ENCODE measurements around the gene XCL2. TPM values are rescaled to one million over a fixed set of nuclear protein-coding genes. Genes with fewer than 3 reads are reported as not detected.

XCL2 gene
- total RNA-seq, 1 experiment from 2014 or later: not detected

GRCh38 chr1:168504064-168504837 is 39.5 kb downstream of the XCL2 start:
- no peak for ATAC-seq
- ChIA-PET RAD21 (ENCODE audit: low non-redundant PET in 1 of 2, low total read pairs in 2 of 2, uncharacterized antibody in 2 of 2, unreplicated experiment in 2 of 2) (no interaction called here), CTCF (no interaction called here), POLR2A (no interaction called here)
- intact Hi-C loops (cut with micrococcal nuclease): no loop called here
- H3K4me2 ChIP-seq (ENCODE audit: low read length): no peak overlapping the region
- H3K27ac ChIP-seq (ENCODE audit: low read depth, low read length): no peak overlapping the region
- no peak for DNase-seq (ENCODE audit: low read depth, low spot score)
- H3K4me3 ChIP-seq (replicated peaks in 1 of 2; ENCODE audit: low read depth in 1 of 2, low read length in 2 of 2): no peak overlapping the region
- no peaks in the 10 kb centered on the region for H3K9me3 ChIP-seq (ENCODE audit: control insufficient read depth in 1 of 2, insufficient read depth in 1 of 2, low read depth in 1 of 2, low read length in 2 of 2)
- BruUV-seq (replicated peaks): no TSS peak
- H3K27me3 ChIP-seq (ENCODE audit: insufficient read depth, low read length): no peaks in the 10 kb centered on the region
- H2AFZ ChIP-seq (ENCODE audit: low read depth, low read length, poor library complexity, severe bottlenecking): no peak overlapping the region
- no peaks in the 10 kb centered on the region for H3K79me2 ChIP-seq (ENCODE audit: insufficient read depth, low read length)
- no peak for TF ChIP-seq EGR1 (IDR thresholded peaks at IDR 0.05; ENCODE audit: low read depth)
- TF ChIP-seq JUND (IDR thresholded peaks at IDR 0.05): no peak
- TF ChIP-seq ATF3 (IDR thresholded peaks at IDR 0.05): no peak
- TF ChIP-seq ZNF274 (IDR thresholded peaks at IDR 0.05; ENCODE audit: low read depth, low read length): no peak
- no peak for TF ChIP-seq CEBPB (IDR thresholded peaks at IDR 0.05; ENCODE audit: low read depth)
- TF ChIP-seq CTCF (IDR thresholded peaks at IDR 0.05 in 2 of 3, conservative IDR thresholded peaks at IDR 0.05 in 1 of 3; ENCODE audit: borderline replicate concordance in 1 of 3, insufficient read depth in 1 of 3, low read depth in 2 of 3, low read length in 2 of 3): no peak
- no peak for TF ChIP-seq MAX (IDR thresholded peaks at IDR 0.05)
- no peak for TF ChIP-seq CBX3 (IDR thresholded peaks at IDR 0.05; ENCODE audit: low read depth)
- no peak for TF ChIP-seq ELF1 (IDR thresholded peaks at IDR 0.05; ENCODE audit: borderline replicate concordance, low read depth)
- TF ChIP-seq YY1 (IDR thresholded peaks at IDR 0.05; ENCODE audit: extremely low read depth, insufficient replicate concordance, low read depth, low read length): no peak
- TF ChIP-seq POLR2A (IDR thresholded peaks at IDR 0.05; ENCODE audit: borderline replicate concordance, extremely low read depth, insufficient read depth, insufficient read length): no peak
- TF ChIP-seq TCF7L2 (IDR thresholded peaks at IDR 0.05; ENCODE audit: borderline replicate concordance, extremely low read depth, insufficient read depth, insufficient read length): no peak
- TF ChIP-seq REST (IDR thresholded peaks at IDR 0.05; ENCODE audit: low read depth): no peak
- TF ChIP-seq ZFX (IDR thresholded peaks at IDR 0.05): no peak
- H3K9ac ChIP-seq (ENCODE audit: low read length): no peak overlapping the region
- no peaks in the 10 kb centered on the region for H3K9me2 ChIP-seq (ENCODE audit: insufficient read depth)
- no peaks in the 10 kb centered on the region for H4K20me1 ChIP-seq (ENCODE audit: insufficient read depth)
- H3K4me1 ChIP-seq (ENCODE audit: control insufficient read depth in 1 of 2, insufficient read depth in 2 of 2, low read length in 2 of 2): peaks cover 0 to 13% of the 10 kb centered on the region in 2 experiments; a peak in 3 of 4 replicates
- H3K36me3 ChIP-seq (ENCODE audit: control insufficient read depth in 1 of 2, insufficient read depth in 2 of 2, low read length in 2 of 2): no peaks in the 10 kb centered on the region

Measured in HCT116 (cell line).